ENCODE data around the gene CCER1.

DNA sequence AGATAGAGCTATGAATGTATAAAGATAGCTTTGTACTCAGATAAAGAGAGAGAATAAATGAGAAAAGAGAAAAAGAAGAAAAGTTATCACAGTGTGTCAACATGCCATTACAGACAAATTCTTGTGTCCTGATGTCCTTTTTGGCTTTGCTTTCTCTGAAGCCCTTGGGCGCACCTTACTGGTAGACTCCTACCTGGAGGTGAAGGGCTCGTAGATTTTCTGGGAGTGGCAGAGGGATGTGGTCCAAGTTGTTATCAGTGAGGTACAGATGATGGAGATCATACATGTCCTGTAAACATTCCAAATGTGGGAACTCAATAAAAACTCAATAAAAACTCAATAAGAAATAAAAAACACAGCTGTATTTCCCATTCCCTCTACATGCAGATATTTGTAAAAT lies 14.9 kb upstream of the CCER1 start:
- TF ChIP-seq, protein P1, sequence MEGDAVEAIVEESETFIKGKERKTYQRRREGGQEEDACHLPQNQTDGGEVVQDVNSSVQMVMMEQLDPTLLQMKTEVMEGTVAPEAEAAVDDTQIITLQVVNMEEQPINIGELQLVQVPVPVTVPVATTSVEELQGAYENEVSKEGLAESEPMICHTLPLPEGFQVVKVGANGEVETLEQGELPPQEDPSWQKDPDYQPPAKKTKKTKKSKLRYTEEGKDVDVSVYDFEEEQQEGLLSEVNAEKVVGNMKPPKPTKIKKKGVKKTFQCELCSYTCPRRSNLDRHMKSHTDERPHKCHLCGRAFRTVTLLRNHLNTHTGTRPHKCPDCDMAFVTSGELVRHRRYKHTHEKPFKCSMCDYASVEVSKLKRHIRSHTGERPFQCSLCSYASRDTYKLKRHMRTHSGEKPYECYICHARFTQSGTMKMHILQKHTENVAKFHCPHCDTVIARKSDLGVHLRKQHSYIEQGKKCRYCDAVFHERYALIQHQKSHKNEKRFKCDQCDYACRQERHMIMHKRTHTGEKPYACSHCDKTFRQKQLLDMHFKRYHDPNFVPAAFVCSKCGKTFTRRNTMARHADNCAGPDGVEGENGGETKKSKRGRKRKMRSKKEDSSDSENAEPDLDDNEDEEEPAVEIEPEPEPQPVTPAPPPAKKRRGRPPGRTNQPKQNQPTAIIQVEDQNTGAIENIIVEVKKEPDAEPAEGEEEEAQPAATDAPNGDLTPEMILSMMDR (IDR thresholded peaks at IDR 0.05): no peak
- TF ChIP-seq POLR2A (IDR thresholded peaks at IDR 0.05): no peak

Data from Peyer's patch (tissue), 4 donors.